Glutamatergic neuron (in vitro differentiated cells): ENCODE results near the gene CDK5RAP2. TPM values are rescaled to one million over a fixed set of nuclear protein-coding genes. Genes with fewer than 3 reads are reported as not detected.

Experiments used
- DNase-seq: peaks from one replicate; pipeline ENCODE4 v3.0.0; 2022
- H3K27ac Mint-ChIP-seq: one replicate; pipeline ENCODE4 v1.8.0; 2020; ENCODE audit warnings: mild to moderate bottlenecking, mixed read lengths, inconsistent platforms; ENCODE audit not compliant: unreplicated experiment
- H3K27me3 Mint-ChIP-seq: one replicate; pipeline ENCODE4 v1.8.0; 2020; ENCODE audit warnings: mild to moderate bottlenecking, moderate library complexity, mixed read lengths, inconsistent platforms; ENCODE audit not compliant: unreplicated experiment
- H3K36me3 Mint-ChIP-seq: one replicate; pipeline ENCODE4 v1.8.0; 2020; ENCODE audit warnings: mild to moderate bottlenecking, mixed read lengths, inconsistent platforms; ENCODE audit not compliant: unreplicated experiment
- H3K4me1 Mint-ChIP-seq: one replicate; pipeline ENCODE4 v1.8.0; 2020; ENCODE audit warnings: mild to moderate bottlenecking, low read depth, mixed read lengths, inconsistent platforms; ENCODE audit not compliant: unreplicated experiment
- H3K4me3 Mint-ChIP-seq: one replicate; pipeline ENCODE4 v1.8.0; 2020; ENCODE audit warnings: mild to moderate bottlenecking, mixed read lengths, inconsistent platforms; ENCODE audit not compliant: unreplicated experiment
- H3K9me3 Mint-ChIP-seq: one replicate; pipeline ENCODE4 v1.8.0; 2020; ENCODE audit warnings: mild to moderate bottlenecking, moderate library complexity, mixed read lengths, inconsistent platforms; ENCODE audit not compliant: unreplicated experiment
- total RNA-seq: library from RNA; stranded (reverse); fragmentation: NEBNext Ultra II Directional; extraction: Animal tissue kit (Norgen Biotek cat#: 25700); gene quantifications from one replicate; pipeline ENCODE4 v1.2.1, GENCODE V29; 2021; ENCODE audit not compliant: unreplicated experiment
- TF ChIP-seq, protein P1 (sequence below): fragments of 200-600 bp; sonication (generic); IDR thresholded peaks from one replicate; pipeline ENCODE4 v1.5.0; 2021; ENCODE audit not compliant: partially characterized antibody, unreplicated experiment

The CDK5RAP2 gene
- total RNA-seq, 1 donor from 2014 or later: 53.2 TPM

DNA sequence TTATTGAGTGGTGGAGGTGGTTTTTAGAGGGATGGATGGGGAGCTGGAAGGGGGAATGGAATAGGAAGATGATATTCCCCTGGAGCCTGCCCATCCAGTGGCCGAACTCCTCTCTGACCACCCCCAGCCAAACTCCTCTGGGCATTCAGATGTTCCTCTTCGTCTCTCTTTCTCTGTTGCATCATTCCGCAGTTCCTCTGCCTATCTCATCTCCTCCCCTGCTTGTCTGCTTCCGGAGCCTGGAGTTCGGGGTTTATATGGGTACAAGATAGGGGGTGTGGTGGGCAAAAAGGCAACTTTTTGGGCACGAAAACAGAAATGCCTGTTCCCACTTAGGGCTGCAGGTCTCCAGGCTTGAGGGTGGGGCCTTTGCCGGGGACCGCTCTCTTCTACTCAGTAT is 12.2 kb upstream of the CDK5RAP2 start:
- TF ChIP-seq, protein P1, sequence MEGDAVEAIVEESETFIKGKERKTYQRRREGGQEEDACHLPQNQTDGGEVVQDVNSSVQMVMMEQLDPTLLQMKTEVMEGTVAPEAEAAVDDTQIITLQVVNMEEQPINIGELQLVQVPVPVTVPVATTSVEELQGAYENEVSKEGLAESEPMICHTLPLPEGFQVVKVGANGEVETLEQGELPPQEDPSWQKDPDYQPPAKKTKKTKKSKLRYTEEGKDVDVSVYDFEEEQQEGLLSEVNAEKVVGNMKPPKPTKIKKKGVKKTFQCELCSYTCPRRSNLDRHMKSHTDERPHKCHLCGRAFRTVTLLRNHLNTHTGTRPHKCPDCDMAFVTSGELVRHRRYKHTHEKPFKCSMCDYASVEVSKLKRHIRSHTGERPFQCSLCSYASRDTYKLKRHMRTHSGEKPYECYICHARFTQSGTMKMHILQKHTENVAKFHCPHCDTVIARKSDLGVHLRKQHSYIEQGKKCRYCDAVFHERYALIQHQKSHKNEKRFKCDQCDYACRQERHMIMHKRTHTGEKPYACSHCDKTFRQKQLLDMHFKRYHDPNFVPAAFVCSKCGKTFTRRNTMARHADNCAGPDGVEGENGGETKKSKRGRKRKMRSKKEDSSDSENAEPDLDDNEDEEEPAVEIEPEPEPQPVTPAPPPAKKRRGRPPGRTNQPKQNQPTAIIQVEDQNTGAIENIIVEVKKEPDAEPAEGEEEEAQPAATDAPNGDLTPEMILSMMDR: no peak
- Mint-ChIP-seq H3K27ac (no peak overlapping the region), H3K4me3 (no peak overlapping the region)

DNA sequence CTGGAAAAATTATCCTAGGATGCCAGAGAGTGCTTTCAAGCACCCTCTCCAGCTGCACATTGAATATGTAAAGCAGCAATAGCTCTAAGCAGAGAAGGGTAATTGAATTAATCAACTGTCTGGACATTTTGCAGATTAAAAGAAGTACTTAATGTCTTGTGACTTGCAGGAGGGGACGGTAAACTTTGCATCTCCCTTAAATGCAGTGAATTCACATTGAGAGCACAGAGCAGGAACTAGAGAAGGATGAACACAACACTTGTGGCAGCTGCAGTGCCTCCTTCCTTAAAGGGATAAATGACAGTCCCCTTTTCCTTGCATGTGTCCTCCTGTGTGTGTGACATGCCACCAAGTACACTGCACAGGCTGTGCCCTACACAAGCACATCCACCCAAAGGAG is 7.4 kb upstream of the CDK5RAP2 start:
- TF ChIP-seq, protein P1: no peak
- DNase-seq: no peak
- Mint-ChIP-seq H3K9me3 (no peaks in the 10 kb centered on the region), H3K36me3 (no peaks in the 10 kb centered on the region), H3K4me3 (no peak overlapping the region), H3K27me3 (no peaks in the 10 kb centered on the region), H3K27ac (no peak overlapping the region), H3K4me1 (no peaks in the 10 kb centered on the region)

More for the DNA sequence above, 12.2 kb upstream of the CDK5RAP2 start:
- H3K4me1 Mint-ChIP-seq: no peaks in the 10 kb centered on the region
- peaks cover 1% of the 10 kb centered on the region for H3K9me3 Mint-ChIP-seq
- no peak for DNase-seq
- H3K27me3 Mint-ChIP-seq: no peaks in the 10 kb centered on the region
- H3K36me3 Mint-ChIP-seq: no peaks in the 10 kb centered on the region

DNA sequence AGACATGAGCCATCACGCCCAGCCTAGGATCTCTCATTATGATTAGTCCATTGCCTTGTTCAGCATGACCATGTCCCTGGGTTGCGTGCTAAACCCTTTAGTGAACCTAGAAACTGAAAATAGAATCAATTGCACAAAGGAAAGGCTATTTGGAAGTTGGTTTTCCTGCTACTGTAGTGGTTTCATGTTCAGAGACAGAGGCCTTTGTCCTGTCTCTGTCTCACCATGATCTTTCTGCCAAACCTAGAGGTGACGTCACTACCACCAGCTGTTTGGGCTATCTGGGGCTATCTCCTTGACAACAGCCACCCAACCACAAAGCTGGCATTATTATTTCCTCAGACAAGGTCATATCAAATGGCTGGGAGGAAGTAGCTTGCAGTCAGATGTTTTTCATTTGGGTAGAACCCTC is 4.0 kb upstream of the CDK5RAP2 start:
- no peaks in the 10 kb centered on the region for H3K9me3 Mint-ChIP-seq
- H3K27ac Mint-ChIP-seq: no peak overlapping the region
- peaks cover under 1% of the 10 kb centered on the region for H3K4me1 Mint-ChIP-seq
- peaks cover 1% of the 10 kb centered on the region for H3K27me3 Mint-ChIP-seq
- no peak for DNase-seq
- H3K4me3 Mint-ChIP-seq: no peak overlapping the region
- TF ChIP-seq, protein P1: no peak
- H3K36me3 Mint-ChIP-seq: no peaks in the 10 kb centered on the region

- Mint-ChIP-seq H3K27me3 (peaks cover 1% of the 10 kb centered on the region), H3K36me3 (no peaks in the 10 kb centered on the region), H3K27ac (peak overlapping the region; percentile 85), H3K4me1 (peaks cover 2% of the 10 kb centered on the region), H3K9me3 (no peaks in the 10 kb centered on the region), H3K4me3 (peak overlapping the region; percentile 95)
- TF ChIP-seq, protein P1: no peak
- no peak for DNase-seq
Observed at GRCh38 chr9:120579139-120580050, 572 bp downstream of the CDK5RAP2 start.

DNA sequence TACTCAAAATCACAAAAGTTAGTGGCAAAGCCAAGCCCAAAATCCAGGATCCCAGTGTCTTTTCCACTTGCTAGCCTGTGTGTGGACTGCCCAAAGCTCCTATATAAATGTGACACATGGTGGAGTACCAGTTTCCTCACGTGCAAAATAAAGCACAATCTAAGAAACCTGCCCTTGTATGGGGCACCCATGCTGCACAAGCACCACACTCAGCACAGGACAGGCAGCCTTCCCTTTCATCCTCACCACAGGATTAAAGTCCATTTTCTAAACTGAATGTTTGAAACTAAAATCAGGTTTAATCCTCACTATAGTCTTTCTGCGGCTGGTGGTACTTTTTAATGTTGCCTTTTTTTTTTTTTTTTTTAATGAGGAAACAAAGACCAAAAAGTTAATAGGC is 5.5 kb downstream of the CDK5RAP2 start:
- Mint-ChIP-seq H3K27me3 (no peaks in the 10 kb centered on the region), H3K36me3 (no peaks in the 10 kb centered on the region), H3K27ac (no peak overlapping the region), H3K4me3 (no peak overlapping the region), H3K9me3 (no peaks in the 10 kb centered on the region), H3K4me1 (peaks cover 2% of the 10 kb centered on the region)
- TF ChIP-seq, protein P1: no peak
- no peak for DNase-seq
